AG04449 (cell line): ENCODE results near the gene PTH1R.

Experiments used
- CTCF ChIA-PET: fragments of 350-600 bp; formaldehyde crosslinking; extraction: SDS; loops from one replicate; lab custom pipeline; 2021; ENCODE audit warnings: antibody characterized with exemption; lab: Yijun Ruan, JAX
- POLR2A ChIA-PET: fragments of 400-600, 350-600 bp; formaldehyde crosslinking; extraction: SDS; loops from one replicate; lab custom pipeline; 2020; ENCODE audit warnings: antibody characterized with exemption, inconsistent platforms; lab: Yijun Ruan, JAX
- DNase-seq: peaks from one replicate; pipeline ENCODE4 v3.0.0-alpha.2; 2010; ENCODE audit warnings: low read depth, low spot score
- H3K4me3 ChIP-seq: 2 replicates; pipeline ENCODE4 v1.5.1; 2011; ENCODE audit warnings: low read depth, mild to moderate bottlenecking, control low read depth, low read length
- TF ChIP-seq, protein P1 (sequence below): IDR thresholded peaks from one replicate; pipeline ENCODE4 v1.5.1; 2011; ENCODE audit warnings: mild to moderate bottlenecking, moderate library complexity, low read length, control low read depth, inconsistent platforms; ENCODE audit not compliant: insufficient read depth; ENCODE audit errors: missing control alignments

The PTH1R gene

DNA sequence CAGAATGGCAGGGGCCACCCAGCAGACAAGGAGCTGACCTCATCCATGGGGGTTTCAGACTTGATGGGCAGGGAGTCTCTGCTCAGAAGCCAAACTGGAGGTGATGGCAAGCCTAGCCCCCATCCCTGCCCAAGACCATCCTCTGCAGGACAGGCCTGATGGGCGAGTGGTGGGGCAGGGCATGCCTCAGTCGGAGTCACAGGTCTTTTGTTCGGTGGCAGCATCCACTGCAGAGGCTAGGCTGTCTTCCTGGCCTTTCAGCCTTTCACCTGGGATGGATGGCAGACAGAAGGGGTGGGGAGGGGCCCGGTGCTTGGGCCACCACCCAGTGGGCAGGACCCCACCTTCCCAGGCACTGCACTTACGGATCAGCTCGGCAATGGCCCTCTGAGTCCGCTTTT lies 44.4 kb downstream of the PTH1R start:
- no peak for DNase-seq
- ChIA-PET POLR2A (no interaction called here), CTCF (interaction anchor here (2.0 to 9.2 kb wide), 6 partner anchors 9 to 403 kb away, joined by 5 to 130 read pairs (median 41); no protein-coding TSS in a partner anchor)
- TF ChIP-seq, protein P1, sequence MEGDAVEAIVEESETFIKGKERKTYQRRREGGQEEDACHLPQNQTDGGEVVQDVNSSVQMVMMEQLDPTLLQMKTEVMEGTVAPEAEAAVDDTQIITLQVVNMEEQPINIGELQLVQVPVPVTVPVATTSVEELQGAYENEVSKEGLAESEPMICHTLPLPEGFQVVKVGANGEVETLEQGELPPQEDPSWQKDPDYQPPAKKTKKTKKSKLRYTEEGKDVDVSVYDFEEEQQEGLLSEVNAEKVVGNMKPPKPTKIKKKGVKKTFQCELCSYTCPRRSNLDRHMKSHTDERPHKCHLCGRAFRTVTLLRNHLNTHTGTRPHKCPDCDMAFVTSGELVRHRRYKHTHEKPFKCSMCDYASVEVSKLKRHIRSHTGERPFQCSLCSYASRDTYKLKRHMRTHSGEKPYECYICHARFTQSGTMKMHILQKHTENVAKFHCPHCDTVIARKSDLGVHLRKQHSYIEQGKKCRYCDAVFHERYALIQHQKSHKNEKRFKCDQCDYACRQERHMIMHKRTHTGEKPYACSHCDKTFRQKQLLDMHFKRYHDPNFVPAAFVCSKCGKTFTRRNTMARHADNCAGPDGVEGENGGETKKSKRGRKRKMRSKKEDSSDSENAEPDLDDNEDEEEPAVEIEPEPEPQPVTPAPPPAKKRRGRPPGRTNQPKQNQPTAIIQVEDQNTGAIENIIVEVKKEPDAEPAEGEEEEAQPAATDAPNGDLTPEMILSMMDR, result no peak
- no peak overlapping the region for H3K4me3 ChIP-seq

DNA sequence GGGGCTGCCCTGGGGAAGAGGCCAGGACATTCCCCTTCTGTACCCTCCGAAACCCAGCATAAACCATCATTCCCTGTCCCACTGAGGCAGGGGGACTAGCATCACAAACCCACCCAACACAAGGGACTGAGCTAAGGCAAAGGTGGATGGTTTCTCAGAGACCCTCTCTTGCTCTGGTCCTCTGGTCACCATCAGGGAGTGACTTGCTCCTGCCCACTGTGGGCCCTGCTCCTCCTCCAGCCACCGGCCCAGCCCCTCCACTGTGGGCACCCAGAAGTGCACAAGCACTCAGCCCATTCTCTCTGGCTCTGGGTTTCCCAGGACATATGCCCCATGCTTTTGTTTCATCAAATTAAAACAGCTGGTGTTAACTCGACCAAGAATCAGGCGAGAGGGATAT lies 44.9 kb downstream of the PTH1R start:
- POLR2A ChIA-PET, result no interaction called here
- TF ChIP-seq, protein P1, result no peak

DNA sequence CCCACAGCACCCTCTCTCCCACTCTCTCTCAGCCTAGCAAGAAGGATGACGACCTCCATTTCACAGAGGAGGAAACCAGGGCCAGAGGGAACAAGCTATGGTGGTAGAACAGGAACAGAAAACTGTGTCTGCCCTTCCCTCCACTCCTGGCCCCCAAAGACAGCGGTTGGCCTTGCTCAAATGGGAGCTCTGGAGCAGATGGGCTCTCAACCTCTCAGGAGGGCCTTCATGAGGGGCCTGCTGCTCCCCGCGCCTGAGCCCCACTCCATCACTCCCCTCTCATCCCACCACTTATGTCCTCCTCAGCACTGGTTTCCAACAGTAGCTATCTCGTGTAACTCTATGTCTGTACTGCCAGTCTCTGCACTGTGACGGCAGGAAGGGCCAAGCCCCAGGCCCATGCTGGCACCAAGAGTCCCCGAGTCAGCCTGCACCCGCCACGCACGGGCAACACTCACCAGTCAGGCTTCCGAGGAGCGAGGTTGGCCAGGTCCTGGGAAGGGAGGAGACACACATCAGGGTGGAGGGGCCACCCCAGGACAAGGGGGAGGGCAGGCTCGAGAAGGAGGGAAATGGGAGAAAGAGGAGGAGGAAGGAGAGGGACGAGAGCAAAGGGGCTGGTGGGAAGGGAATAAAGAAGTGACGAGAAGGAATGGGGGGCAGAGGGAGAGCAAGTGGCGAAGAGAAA lies 45.5 kb downstream of the PTH1R start:
- no peak for DNase-seq
- CTCF ChIA-PET, result interaction anchor here (0.7 to 9.2 kb wide), 29 partner anchors 8 to 410 kb away, joined by 3 to 130 read pairs (median 5); partner anchors contain the start of gene NBEAL2
- TF ChIP-seq, protein P1, result no peak
- H3K4me3 ChIP-seq, result no peak overlapping the region
- POLR2A ChIA-PET, result no interaction called here

More for the DNA sequence above, 44.9 kb downstream of the PTH1R start:
- no peak overlapping the region for H3K4me3 ChIP-seq
- CTCF ChIA-PET, result interaction anchor here (0.7 to 9.2 kb wide), 16 partner anchors 10 to 407 kb away, joined by 3 to 130 read pairs (median 5); partner anchors contain the start of gene NBEAL2
- no peak for DNase-seq

DNA sequence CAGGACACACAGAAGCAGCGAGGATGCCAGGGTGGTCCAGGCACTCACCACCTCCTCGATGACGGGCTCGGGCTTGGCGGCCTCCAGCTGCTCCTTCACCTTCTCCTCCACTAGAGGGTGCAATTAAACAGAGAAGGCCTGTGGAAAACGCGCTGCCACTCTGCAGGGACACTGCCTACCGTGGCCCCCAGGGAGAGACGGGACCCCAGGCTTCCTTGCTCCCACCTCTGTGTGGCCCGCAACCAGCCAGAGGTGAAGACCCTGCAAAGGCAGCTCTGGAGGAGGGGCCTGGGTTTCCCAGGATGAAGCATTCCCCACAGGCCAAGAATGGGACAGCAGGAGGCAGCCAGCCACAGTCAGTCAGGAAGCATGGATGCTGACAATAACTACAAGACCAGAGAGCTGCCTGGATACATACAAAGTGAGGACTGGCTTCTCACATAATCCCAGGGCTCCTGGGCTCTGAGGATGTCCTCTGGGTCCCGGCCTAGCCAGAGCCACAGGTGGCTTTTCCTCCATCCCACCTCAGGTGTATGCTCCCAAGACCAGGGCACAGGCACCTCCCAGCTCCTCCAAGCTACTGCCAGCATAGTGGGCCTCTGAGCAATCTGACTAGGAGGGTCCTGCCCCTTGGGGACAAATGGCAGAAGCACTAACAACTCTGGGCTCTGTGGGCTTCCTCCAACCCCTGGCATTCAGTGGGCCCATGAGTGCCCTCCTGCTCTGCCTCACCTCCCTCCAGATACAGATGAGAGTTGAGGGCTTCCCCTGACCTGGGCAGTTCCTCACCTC lies 46.2 kb downstream of the PTH1R start:
- H3K4me3 ChIP-seq, result no peak overlapping the region
- TF ChIP-seq, protein P1, result peak; percentile 61
- no peak for DNase-seq
- ChIA-PET CTCF (interaction anchor here (0.7 to 9.2 kb wide), 32 partner anchors 8 to 409 kb away, joined by 3 to 130 read pairs (median 4); partner anchors contain the start of gene NBEAL2), POLR2A (no interaction called here)

DNA sequence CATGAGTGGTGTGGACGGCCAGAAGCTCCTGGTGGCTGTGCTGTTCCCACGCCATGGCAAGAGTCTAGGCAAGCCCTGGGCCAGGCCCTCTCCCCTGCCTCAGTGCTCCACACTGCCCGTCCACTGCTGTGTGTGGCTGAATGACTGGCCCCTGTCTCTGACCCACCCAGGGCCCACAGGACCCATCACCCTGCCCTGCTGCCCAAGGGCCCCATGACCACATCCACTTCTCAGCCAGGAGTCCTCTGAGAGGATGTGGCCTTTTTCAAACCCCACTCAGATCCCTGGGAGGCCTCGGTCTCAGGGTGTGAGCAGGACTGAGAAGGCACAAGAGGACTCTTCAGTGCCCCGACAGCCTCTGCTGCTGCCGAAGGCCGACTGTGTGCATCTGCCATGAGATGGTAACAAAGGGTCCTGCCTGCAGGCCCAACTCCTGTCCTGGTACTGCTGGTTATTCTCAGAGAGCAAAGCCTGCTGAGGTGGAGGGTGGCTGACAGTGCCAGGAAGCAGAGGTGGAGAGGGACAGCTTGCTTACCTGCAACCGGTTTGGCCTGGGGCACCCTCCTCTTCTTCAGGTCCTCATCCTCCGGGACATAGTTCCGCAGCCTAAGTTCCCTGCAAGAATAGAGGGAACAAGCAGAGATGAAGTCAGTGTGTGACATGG lies 47.5 kb downstream of the PTH1R start:
- DNase-seq, result no peak

More for the DNA sequence above, 47.5 kb downstream of the PTH1R start:
- POLR2A ChIA-PET, result no interaction called here
- TF ChIP-seq, protein P1, result no peak
- CTCF ChIA-PET, result interaction anchor here (1.1 to 9.2 kb wide), 9 partner anchors 8 to 400 kb away, joined by 3 to 130 read pairs (median 10); no protein-coding TSS in a partner anchor
- H3K4me3 ChIP-seq, result no peak overlapping the region
